PC-3 (cell line): Measurements from ENCODE around the gene DNAL1.

Experiments
- EZH2 ChIP-seq: fragments of 300-600 bp; sonication (generic); IDR thresholded peaks from one replicate; pipeline ENCODE4 v1.6.1; 2017; ENCODE audit warnings: antibody characterized with exemption, mild to moderate bottlenecking, low read length; ENCODE audit not compliant: unreplicated experiment
- EZH2phosphoT487 ChIP-seq: fragments of 300-600 bp; sonication (generic); IDR thresholded peaks from 2 replicates; pipeline ENCODE4 v1.6.1; 2018; ENCODE audit warnings: mild to moderate bottlenecking, antibody characterized with exemption, low read length, borderline replicate concordance
- TF ChIP-seq, protein P1 (sequence below): fragments of 300-600 bp; sonication (generic); conservative IDR thresholded peaks from 2 replicates; pipeline ENCODE4 v1.5.1; 2017; ENCODE audit warnings: antibody characterized with exemption, low read depth, mild to moderate bottlenecking, low read length

DNA sequence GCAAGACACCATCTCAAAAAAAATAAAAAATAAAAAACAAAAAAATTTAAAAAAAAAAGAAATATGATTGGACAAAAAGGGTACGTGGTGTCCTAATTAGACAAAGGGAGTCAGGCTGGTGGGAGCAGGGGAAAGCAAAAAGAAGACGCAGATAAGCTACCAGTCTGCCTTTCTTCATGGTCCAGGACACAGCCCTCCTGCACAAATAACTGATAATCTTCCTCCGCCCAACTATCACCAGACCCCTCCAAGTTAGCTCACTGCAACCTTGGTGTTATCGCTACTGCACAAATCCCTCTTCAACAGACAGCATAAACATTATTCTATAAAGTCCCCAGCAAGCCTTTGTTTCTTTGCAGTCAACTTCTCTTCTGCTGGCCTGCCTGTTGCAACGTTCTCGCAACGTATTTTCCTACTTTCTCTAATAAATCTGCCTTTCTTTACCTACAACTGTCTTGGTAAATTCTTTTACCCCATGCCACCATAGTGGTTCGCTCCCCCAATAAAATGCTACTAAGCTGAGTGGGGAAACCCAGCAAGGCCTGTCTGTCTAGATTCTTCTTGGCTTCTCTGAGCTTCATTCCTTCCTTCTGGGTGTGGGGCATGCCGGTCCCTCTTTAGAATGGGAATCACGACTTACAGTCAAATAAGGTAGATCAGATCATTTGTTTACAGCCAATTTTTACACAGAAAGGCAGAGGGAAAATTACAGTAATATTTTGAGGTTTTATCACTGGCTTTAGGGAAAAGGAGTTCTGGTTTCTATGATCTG, 14.6 kb upstream of the DNAL1 start:
- no peak for TF ChIP-seq EZH2
- TF ChIP-seq, protein P1, sequence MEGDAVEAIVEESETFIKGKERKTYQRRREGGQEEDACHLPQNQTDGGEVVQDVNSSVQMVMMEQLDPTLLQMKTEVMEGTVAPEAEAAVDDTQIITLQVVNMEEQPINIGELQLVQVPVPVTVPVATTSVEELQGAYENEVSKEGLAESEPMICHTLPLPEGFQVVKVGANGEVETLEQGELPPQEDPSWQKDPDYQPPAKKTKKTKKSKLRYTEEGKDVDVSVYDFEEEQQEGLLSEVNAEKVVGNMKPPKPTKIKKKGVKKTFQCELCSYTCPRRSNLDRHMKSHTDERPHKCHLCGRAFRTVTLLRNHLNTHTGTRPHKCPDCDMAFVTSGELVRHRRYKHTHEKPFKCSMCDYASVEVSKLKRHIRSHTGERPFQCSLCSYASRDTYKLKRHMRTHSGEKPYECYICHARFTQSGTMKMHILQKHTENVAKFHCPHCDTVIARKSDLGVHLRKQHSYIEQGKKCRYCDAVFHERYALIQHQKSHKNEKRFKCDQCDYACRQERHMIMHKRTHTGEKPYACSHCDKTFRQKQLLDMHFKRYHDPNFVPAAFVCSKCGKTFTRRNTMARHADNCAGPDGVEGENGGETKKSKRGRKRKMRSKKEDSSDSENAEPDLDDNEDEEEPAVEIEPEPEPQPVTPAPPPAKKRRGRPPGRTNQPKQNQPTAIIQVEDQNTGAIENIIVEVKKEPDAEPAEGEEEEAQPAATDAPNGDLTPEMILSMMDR = no peak
- TF ChIP-seq EZH2phosphoT487 = no peak
